IMR-90 (cell line): ENCODE results near the gene DCAF8L2. TPM values are rescaled to one million over a fixed set of nuclear protein-coding genes. Genes with fewer than 3 reads are reported as not detected.

Source experiments
- ATAC-seq: fragments of 200-7000 bp; cut with Tn5 transposase; 2 replicates; pipeline ENCODE4 v1.9.1; 2020; ENCODE audit warnings: low read depth, mild to moderate bottlenecking, moderate library complexity
- BruUV-seq: library from RNA; stranded (reverse); fragments of 400-500 nt; replicated peaks from 2 replicates; lab custom pipeline; 2021; lab: Mats Ljungman, UMichigan
- CTCF ChIA-PET: fragments of 300-600 bp; formaldehyde crosslinking; extraction: SDS; loops from one replicate; lab custom pipeline; 2021; ENCODE audit warnings: antibody characterized with exemption; lab: Yijun Ruan, JAX
- POLR2A ChIA-PET: fragments of 300-600 bp; sonication (Branson Sonifier 250); formaldehyde crosslinking; loops from one replicate; lab custom pipeline; 2022; ENCODE audit warnings: antibody characterized with exemption; ENCODE audit not compliant: unreplicated experiment; lab: Charles Lee
- DNase-seq: peaks from one replicate; pipeline ENCODE4 v3.0.0; 2013
- H2AFZ ChIP-seq: replicated peaks from 2 replicates; pipeline ENCODE3; 2013; ENCODE audit warnings: low read length, mild to moderate bottlenecking; ENCODE audit not compliant: poor library complexity
- H2AK5ac ChIP-seq: 2 replicates; pipeline ENCODE4 v1.6.1; 2013; ENCODE audit warnings: low read depth, low read length, inconsistent platforms
- H2AK9ac ChIP-seq: replicated peaks from 2 replicates; pipeline ENCODE3; 2013; ENCODE audit warnings: mild to moderate bottlenecking, low read depth, low read length, moderate library complexity; ENCODE audit not compliant: poor library complexity
- H2BK120ac ChIP-seq: 2 replicates; pipeline ENCODE4 v1.6.1; 2013; ENCODE audit warnings: low read depth, low read length, inconsistent platforms
- H2BK15ac ChIP-seq: 3 replicates; pipeline ENCODE4 v1.6.1; 2013; ENCODE audit warnings: low read depth, low read length, inconsistent platforms
- H2BK20ac ChIP-seq: 2 replicates; pipeline ENCODE4 v1.6.1; 2013; ENCODE audit warnings: low read depth, mild to moderate bottlenecking, inconsistent platforms, low read length, moderate library complexity
- H2BK5ac ChIP-seq: 2 replicates; pipeline ENCODE4 v1.6.1; 2013; ENCODE audit warnings: mild to moderate bottlenecking, low read depth, low read length, inconsistent platforms; ENCODE audit not compliant: poor library complexity, severe bottlenecking
- H3K14ac ChIP-seq: replicated peaks from 2 replicates; pipeline ENCODE4 v1.6.1; 2013; ENCODE audit warnings: low read depth, low read length, inconsistent platforms
- H3K18ac ChIP-seq: 2 replicates; pipeline ENCODE4 v1.6.1; 2013; ENCODE audit warnings: low read depth, low read length, control low read depth
- H3K23ac ChIP-seq: 2 replicates; pipeline ENCODE4 v1.6.1; 2013; ENCODE audit warnings: low read depth, low read length, inconsistent platforms
- H3K27ac ChIP-seq: 2 replicates; pipeline ENCODE4 v1.5.1; 2013; ENCODE audit warnings: mild to moderate bottlenecking, control low read depth, low read length; ENCODE audit not compliant: insufficient read depth
- H3K27me3 ChIP-seq: 2 replicates; pipeline ENCODE4 v1.6.1; 2013; ENCODE audit warnings: low read length; ENCODE audit not compliant: control insufficient read depth, insufficient read depth
- H3K36me3 ChIP-seq: 2 replicates; pipeline ENCODE4 v1.6.1; 2013; ENCODE audit warnings: low read length, mixed read lengths; ENCODE audit not compliant: control insufficient read depth, insufficient read depth
- H3K4ac ChIP-seq: 2 replicates; pipeline ENCODE4 v1.6.1; 2013; ENCODE audit warnings: low read depth, low read length, inconsistent platforms
- H3K4me1 ChIP-seq: 2 replicates; pipeline ENCODE4 v1.6.1; 2013; ENCODE audit warnings: low read length, mixed read lengths; ENCODE audit not compliant: control insufficient read depth, insufficient read depth
- H3K4me2 ChIP-seq: 2 replicates; pipeline ENCODE4 v1.6.1; 2013; ENCODE audit warnings: low read depth, mild to moderate bottlenecking, control low read depth, low read length, moderate library complexity
- H3K4me3 ChIP-seq: 2 replicates; pipeline ENCODE4 v1.5.1; 2013; ENCODE audit warnings: low read depth, mild to moderate bottlenecking, control low read depth, low read length, moderate library complexity; ENCODE audit not compliant: insufficient read depth
- H3K56ac ChIP-seq: 2 replicates; pipeline ENCODE4 v1.6.1; 2013; ENCODE audit warnings: low read length, inconsistent platforms; ENCODE audit not compliant: insufficient read depth; ENCODE audit errors: extremely low read depth
- H3K79me1 ChIP-seq, 2 experiments: 2 replicates each; pipeline ENCODE4 v1.6.1; 2013; ENCODE audit warnings: low read length in 2 of 2, inconsistent platforms in 1 of 2, low read depth in 1 of 2
- H3K9ac ChIP-seq: 2 replicates; pipeline ENCODE4 v1.6.1; 2013; ENCODE audit warnings: low read depth, low read length, control low read depth
- H3K9me1 ChIP-seq: 2 replicates; pipeline ENCODE4 v1.6.1; 2013; ENCODE audit warnings: low read length, inconsistent platforms; ENCODE audit not compliant: insufficient read depth
- H3K9me3 ChIP-seq: 2 replicates; pipeline ENCODE4 v1.6.1; 2013; ENCODE audit warnings: low read length; ENCODE audit not compliant: control insufficient read depth, insufficient read depth
- H4K20me1 ChIP-seq: 2 replicates; pipeline ENCODE4 v1.6.1; 2013; ENCODE audit warnings: low read length, inconsistent platforms; ENCODE audit not compliant: insufficient read depth
- H4K5ac ChIP-seq: 2 replicates; pipeline ENCODE4 v1.6.1; 2013; ENCODE audit warnings: mild to moderate bottlenecking, low read depth, low read length, control low read depth
- H4K8ac ChIP-seq, 2 experiments: 2 replicates each; pipeline ENCODE4 v1.6.1; 2013; ENCODE audit warnings: low read depth in 2 of 2, low read length in 2 of 2, control low read depth in 1 of 2, inconsistent platforms in 1 of 2
- H4K91ac ChIP-seq: 2 replicates; pipeline ENCODE4 v1.6.1; 2013; ENCODE audit warnings: low read depth, low read length, inconsistent platforms; ENCODE audit not compliant: insufficient read depth
- BHLHE40 ChIP-seq: fragments of 150-350 bp; IDR thresholded peaks from 2 replicates; pipeline ENCODE4 v1.6.1; 2016; ENCODE audit warnings: mild to moderate bottlenecking, low read depth, low read length
- CEBPB ChIP-seq: IDR thresholded peaks from 2 replicates; pipeline ENCODE4 v1.6.1; 2012; ENCODE audit warnings: low read depth, low read length, improper control_type of control experiment
- CHD1 ChIP-seq: IDR thresholded peaks from 2 replicates; pipeline ENCODE4 v1.6.1; 2012; ENCODE audit warnings: low read depth, low read length, improper control_type of control experiment
- CTCF ChIP-seq: conservative IDR thresholded peaks from 2 replicates; pipeline ENCODE4 v1.5.1; 2012; ENCODE audit warnings: mild to moderate bottlenecking, low read depth, low read length, improper control_type of control experiment
- ELK1 ChIP-seq: fragments of 150-350 bp; IDR thresholded peaks from 2 replicates; pipeline ENCODE4 v1.6.1; 2016; ENCODE audit warnings: low read depth, mild to moderate bottlenecking, low read length, moderate library complexity, borderline replicate concordance
- FOS ChIP-seq: fragments of 150-350 bp; IDR thresholded peaks from 2 replicates; pipeline ENCODE4 v1.6.1; 2016; ENCODE audit warnings: low read depth, low read length
- MAFK ChIP-seq: IDR thresholded peaks from 2 replicates; pipeline ENCODE4 v1.6.1; 2012; ENCODE audit warnings: low read depth, low read length, improper control_type of control experiment
- MAZ ChIP-seq: IDR thresholded peaks from 2 replicates; pipeline ENCODE4 v1.6.1; 2012; ENCODE audit warnings: low read depth, mild to moderate bottlenecking, low read length, improper control_type of control experiment, moderate library complexity, borderline replicate concordance
- MXI1 ChIP-seq: IDR thresholded peaks from 2 replicates; pipeline ENCODE4 v1.6.1; 2012; ENCODE audit warnings: low read depth, mild to moderate bottlenecking, low read length, moderate library complexity, borderline replicate concordance
- NFE2L2 ChIP-seq: fragments of 150-350 bp; IDR thresholded peaks from 2 replicates; pipeline ENCODE4 v1.6.1; 2016; ENCODE audit warnings: low read depth, mild to moderate bottlenecking, low read length
- POLR2A ChIP-seq: IDR thresholded peaks from 2 replicates; pipeline ENCODE4 v1.6.1; 2012; ENCODE audit warnings: mild to moderate bottlenecking, low read depth, low read length
- RAD21 ChIP-seq: IDR thresholded peaks from 2 replicates; pipeline ENCODE4 v1.6.1; 2012; ENCODE audit warnings: low read length, improper control_type of control experiment
- RCOR1 ChIP-seq: IDR thresholded peaks from 2 replicates; pipeline ENCODE4 v1.6.1; 2012; ENCODE audit warnings: mild to moderate bottlenecking, low read length, improper control_type of control experiment; ENCODE audit not compliant: insufficient replicate concordance
- RFX5 ChIP-seq: IDR thresholded peaks from 2 replicates; pipeline ENCODE4 v1.8.0; 2012; ENCODE audit warnings: low read depth, mild to moderate bottlenecking, low read length, moderate library complexity
- SMC3 ChIP-seq: fragments of 150-350 bp; IDR thresholded peaks from 2 replicates; pipeline ENCODE4 v1.6.1; 2016; ENCODE audit warnings: low read depth, mild to moderate bottlenecking, antibody characterized with exemption, low read length, moderate library complexity
- USF2 ChIP-seq: fragments of 150-350 bp; IDR thresholded peaks from 2 replicates; pipeline ENCODE4 v1.6.1; 2017; ENCODE audit warnings: mild to moderate bottlenecking, antibody characterized with exemption, low read length, low read depth
- WGBS, 2 experiments: methylation state at CpG; one replicate each; pipeline versions ENCODE4 v1.1.5 to v1.1.7; 2013; ENCODE audit warnings: missing lambda C conversion rate in 2 of 2; ENCODE audit not compliant: insufficient read length in 1 of 2; ENCODE audit errors: extremely low coverage in 2 of 2; 5-methylcytosine and 5-hydroxymethylcytosine counted together
- dilution Hi-C: fragments of 300-500 bp; cut with HindIII; formaldehyde crosslinking; loops from one replicate; pipeline ENCODE4 v1.14.3; 2018; ENCODE audit warnings: low sequenced_read_pairs; ENCODE audit not compliant: unreplicated experiment
- in situ Hi-C: fragments of 300-500 bp; cut with MboI; formaldehyde crosslinking; loops from 3 replicates; pipeline ENCODE4 v1.14.3; 2019; ENCODE audit warnings: low sequenced_read_pairs, inconsistent platforms, mixed read lengths
- intact Hi-C: fragments of 100-400 bp; cut with micrococcal nuclease; formaldehyde crosslinking; loops from 2 replicates; pipeline ENCODE4 v1.10.0; 2022
- polyA plus RNA-seq, 3 experiments: library from polyadenylated mRNA; depleted of rRNA; stranded (reverse); fragments of >200 nt; gene quantifications; 2 replicates each; pipeline ENCODE4 v1.2.3, GENCODE V29; 2012; ENCODE audit warnings: low replicate concordance in 1 of 3
- total RNA-seq: library from RNA; depleted of rRNA; stranded (reverse); fragments of >200 nt; gene quantifications from 2 replicates; pipeline ENCODE4 v1.2.3, GENCODE V29; 2012

Gene DCAF8L2
- total and polyA plus RNA-seq, 2 of the 4 experiments (the other 2 are of a cell fraction): not detected

- H3K18ac ChIP-seq: no peak overlapping the region
- H2BK120ac ChIP-seq: no peak overlapping the region
- intact Hi-C loops (no loop called here), in situ Hi-C loops (no loop called here), dilution Hi-C loops (no loop called here)
- no peaks in the 10 kb centered on the region for H3K27me3 ChIP-seq
- no peaks in the 10 kb centered on the region for H3K9me3 ChIP-seq
- H3K56ac ChIP-seq: no peak overlapping the region
- H4K20me1 ChIP-seq: no peaks in the 10 kb centered on the region
- no peak overlapping the region for H4K5ac ChIP-seq
- no peak overlapping the region for H4K91ac ChIP-seq
- H3K4me2 ChIP-seq: no peak overlapping the region
- H3K4ac ChIP-seq: no peak overlapping the region
- H3K9me1 ChIP-seq: no peaks in the 10 kb centered on the region
- no peak overlapping the region for H3K27ac ChIP-seq
- H4K8ac ChIP-seq: no peak overlapping the region
- no peaks in the 10 kb centered on the region for H3K36me3 ChIP-seq
- no peak overlapping the region for H3K9ac ChIP-seq
- ATAC-seq: no peak
- H2AFZ ChIP-seq: no peak overlapping the region
- H2AK5ac ChIP-seq: no peak overlapping the region
- no peaks in the 10 kb centered on the region for H3K4me1 ChIP-seq
- H3K4me3 ChIP-seq: no peak overlapping the region
- no peak for DNase-seq
- ChIA-PET POLR2A (no interaction called here), CTCF (no interaction called here)
- H2BK5ac ChIP-seq: no peak overlapping the region
- no TSS peak for BruUV-seq
- H3K79me1 ChIP-seq: no peaks in the 10 kb centered on the region
- H3K23ac ChIP-seq: no peak overlapping the region
- no peak overlapping the region for H2BK20ac ChIP-seq
- H3K14ac ChIP-seq: no peak overlapping the region
- TF ChIP-seq MAZ (no peak), CTCF (no peak), SMC3 (no peak), RFX5 (no peak), RAD21 (no peak), FOS (no peak), BHLHE40 (no peak), RCOR1 (no peak), USF2 (no peak), MXI1 (no peak), MAFK (no peak), CEBPB (no peak), NFE2L2 (no peak), CHD1 (no peak), POLR2A (no peak), ELK1 (no peak)
- WGBS, 2 experiments: no CpG with 5 or more reads among the region's 1 CpG
- no peak overlapping the region for H2AK9ac ChIP-seq
- H2BK15ac ChIP-seq: no peak overlapping the region
Observed at GRCh38 chrX:27656581-27656980, 66.4 kb downstream of the DCAF8L2 start.
